OCI-LY7 (cell line): ENCODE data around the gene RNF166. TPM values are rescaled to one million over a fixed set of nuclear protein-coding genes. Genes with fewer than 3 reads are reported as not detected.

ENCODE experiments used
- BruUV-seq: library from RNA; stranded (reverse); fragments of 400-500 nt; replicated peaks from 2 replicates; lab custom pipeline; 2021; lab: Mats Ljungman, UMichigan
- CTCF ChIA-PET: fragments of 300-600 bp; sonication (Branson Sonifier 250); formaldehyde crosslinking; loops from one replicate; lab custom pipeline; 2022; ENCODE audit warnings: antibody characterized with exemption; ENCODE audit not compliant: unreplicated experiment; lab: Charles Lee
- POLR2A ChIA-PET: fragments of 300-600 bp; sonication (Branson Sonifier 250); formaldehyde crosslinking; loops from one replicate; lab custom pipeline; 2022; ENCODE audit warnings: antibody characterized with exemption; lab: Charles Lee
- DNase-seq: peaks from one replicate; pipeline ENCODE4 v3.0.0-alpha.2; 2015; ENCODE audit warnings: low spot score
- H2AFZ ChIP-seq: fragments of 200-600 bp; sonication (generic), shearing (Covaris generic); 2 replicates; pipeline ENCODE4 v1.6.1; 2014; ENCODE audit warnings: mild to moderate bottlenecking, antibody characterized with exemption, low read length, moderate library complexity
- H3K27ac ChIP-seq: fragments of 200-600 bp; sonication (generic); 2 replicates; pipeline ENCODE4 v1.5.1; 2014; ENCODE audit warnings: mixed run types, low read depth, mild to moderate bottlenecking, moderate library complexity, low read length, inconsistent platforms; ENCODE audit not compliant: poor library complexity, severe bottlenecking
- H3K36me3 ChIP-seq: fragments of 200-600 bp; sonication (generic); 2 replicates; pipeline ENCODE4 v1.6.1; 2014; ENCODE audit warnings: mild to moderate bottlenecking, antibody characterized with exemption, low read length, moderate library complexity, mixed read lengths; ENCODE audit not compliant: insufficient read depth
- H3K4me1 ChIP-seq: fragments of 200-600 bp; sonication (generic); 2 replicates; pipeline ENCODE4 v1.5.1; 2014; ENCODE audit warnings: mild to moderate bottlenecking, low read length; ENCODE audit not compliant: insufficient read depth, poor library complexity, severe bottlenecking
- H3K4me2 ChIP-seq: fragments of 200-600 bp; sonication (generic); 2 replicates; pipeline ENCODE4 v1.6.1; 2014; ENCODE audit warnings: mild to moderate bottlenecking, low read length
- H3K4me3 ChIP-seq: fragments of 200-600 bp; sonication (generic); 2 replicates; pipeline ENCODE4 v1.5.1; 2014; ENCODE audit warnings: mild to moderate bottlenecking, low read depth, low read length; ENCODE audit not compliant: poor library complexity, severe bottlenecking
- H3K79me2 ChIP-seq: fragments of 200-600 bp; sonication (generic); 2 replicates; pipeline ENCODE4 v1.6.1; 2016; ENCODE audit warnings: low read depth, mild to moderate bottlenecking, low read length, moderate library complexity, mixed read lengths; ENCODE audit not compliant: insufficient read depth
- H3K9me2 ChIP-seq: fragments of 200-600 bp; sonication (generic); 2 replicates; pipeline ENCODE4 v1.6.1; 2016; ENCODE audit warnings: mild to moderate bottlenecking, low read length, mixed read lengths; ENCODE audit not compliant: insufficient read depth
- H3K9me3 ChIP-seq: fragments of 200-600 bp; sonication (generic); 2 replicates; pipeline ENCODE4 v1.6.1; 2014; ENCODE audit warnings: mild to moderate bottlenecking, mixed run types, low read length, mixed read lengths
- H4K20me1 ChIP-seq: fragments of 200-600 bp; sonication (generic); 2 replicates; pipeline ENCODE4 v1.6.1; 2014; ENCODE audit warnings: mild to moderate bottlenecking, antibody characterized with exemption, low read length, moderate library complexity, mixed read lengths; ENCODE audit not compliant: insufficient read depth
- EZH2phosphoT487 ChIP-seq: fragments of 200-600 bp; sonication (generic); IDR thresholded peaks from 2 replicates; pipeline ENCODE4 v1.6.1; 2018; ENCODE audit warnings: low read depth, borderline replicate concordance, mild to moderate bottlenecking, mixed run types, antibody characterized with exemption, low read length, moderate library complexity, mixed read lengths
- intact Hi-C: fragments of 100-400 bp; cut with micrococcal nuclease; formaldehyde crosslinking; loops from one replicate; pipeline ENCODE4 v1.10.0; 2022; ENCODE audit not compliant: unreplicated experiment
- total RNA-seq, 2 experiments: library from RNA; depleted of rRNA in 1 of 2; stranded (reverse); fragments of >200 nt in 1 of 2; shearing (Covaris generic) in 1 of 2; gene quantifications; 2 replicates each; pipeline ENCODE4 v1.2.3, GENCODE V29; 2014 to 2022
- TF ChIP-seq, protein P1 (sequence below): fragments of 200-600 bp; sonication (generic); conservative IDR thresholded peaks from 2 replicates; pipeline ENCODE4 v1.5.1; 2014; ENCODE audit warnings: mild to moderate bottlenecking, antibody characterized with exemption, low read length, moderate library complexity, mixed read lengths

Gene RNF166
- total RNA-seq, 2 experiments from 2014 or later = 52.4 to 56.2 TPM

DNA sequence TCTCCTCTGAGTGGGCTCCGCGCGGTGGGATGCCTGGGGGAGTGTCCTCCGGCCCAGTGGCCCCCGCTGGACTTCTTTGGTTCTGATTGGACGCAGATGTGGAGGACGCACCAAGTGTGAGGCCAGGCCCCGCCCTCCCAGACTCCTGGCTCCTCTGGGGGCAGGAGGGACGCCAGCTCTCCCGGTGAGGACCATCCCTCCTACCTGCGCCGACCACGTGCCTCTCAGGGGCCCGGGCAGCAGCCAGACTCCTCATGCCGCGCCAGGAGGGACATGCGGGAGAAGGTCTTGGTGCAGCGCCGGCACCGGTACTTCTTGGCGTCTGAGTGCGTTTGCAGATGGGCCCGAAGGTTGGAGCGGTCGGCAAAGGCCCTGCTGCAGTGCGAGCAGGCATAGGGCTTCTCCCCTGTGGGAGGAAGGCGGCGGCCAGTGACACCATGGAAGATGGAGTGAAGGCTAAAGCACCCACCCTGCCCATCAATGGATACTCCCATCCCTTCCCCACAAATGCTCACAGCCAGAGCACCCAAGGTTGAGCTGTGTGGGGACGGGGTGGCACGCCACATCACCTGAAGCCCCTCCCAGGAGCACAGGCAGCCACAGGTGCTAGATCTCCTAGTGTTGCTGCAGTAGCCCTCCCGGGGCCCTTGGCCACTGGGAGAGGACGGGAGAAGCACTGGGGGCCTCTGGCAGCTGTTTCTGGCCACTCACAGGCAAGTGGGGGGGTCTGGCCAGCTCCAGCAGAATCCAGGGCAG lies 27.8 kb downstream of the RNF166 start:
- no peak overlapping the region for H2AFZ ChIP-seq
- no peaks in the 10 kb centered on the region for H3K9me3 ChIP-seq
- H3K79me2 ChIP-seq = no peaks in the 10 kb centered on the region
- H3K4me3 ChIP-seq = no peak overlapping the region
- H3K4me2 ChIP-seq = no peak overlapping the region
- DNase-seq = no peak
- H3K36me3 ChIP-seq = peaks cover 11% of the 10 kb centered on the region; the same call in 1 of the 2 replicates
- TF ChIP-seq, protein P1, sequence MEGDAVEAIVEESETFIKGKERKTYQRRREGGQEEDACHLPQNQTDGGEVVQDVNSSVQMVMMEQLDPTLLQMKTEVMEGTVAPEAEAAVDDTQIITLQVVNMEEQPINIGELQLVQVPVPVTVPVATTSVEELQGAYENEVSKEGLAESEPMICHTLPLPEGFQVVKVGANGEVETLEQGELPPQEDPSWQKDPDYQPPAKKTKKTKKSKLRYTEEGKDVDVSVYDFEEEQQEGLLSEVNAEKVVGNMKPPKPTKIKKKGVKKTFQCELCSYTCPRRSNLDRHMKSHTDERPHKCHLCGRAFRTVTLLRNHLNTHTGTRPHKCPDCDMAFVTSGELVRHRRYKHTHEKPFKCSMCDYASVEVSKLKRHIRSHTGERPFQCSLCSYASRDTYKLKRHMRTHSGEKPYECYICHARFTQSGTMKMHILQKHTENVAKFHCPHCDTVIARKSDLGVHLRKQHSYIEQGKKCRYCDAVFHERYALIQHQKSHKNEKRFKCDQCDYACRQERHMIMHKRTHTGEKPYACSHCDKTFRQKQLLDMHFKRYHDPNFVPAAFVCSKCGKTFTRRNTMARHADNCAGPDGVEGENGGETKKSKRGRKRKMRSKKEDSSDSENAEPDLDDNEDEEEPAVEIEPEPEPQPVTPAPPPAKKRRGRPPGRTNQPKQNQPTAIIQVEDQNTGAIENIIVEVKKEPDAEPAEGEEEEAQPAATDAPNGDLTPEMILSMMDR = no peak
- TF ChIP-seq EZH2phosphoT487 = no peak
- CTCF ChIA-PET = no interaction called here
- BruUV-seq = no TSS peak
- peaks cover 35% of the 10 kb centered on the region for H3K4me1 ChIP-seq
- H3K9me2 ChIP-seq = no peaks in the 10 kb centered on the region
- POLR2A ChIA-PET = no interaction called here
- intact Hi-C loops = no loop called here
- H4K20me1 ChIP-seq = no peaks in the 10 kb centered on the region
- H3K27ac ChIP-seq = no peak overlapping the region

DNA sequence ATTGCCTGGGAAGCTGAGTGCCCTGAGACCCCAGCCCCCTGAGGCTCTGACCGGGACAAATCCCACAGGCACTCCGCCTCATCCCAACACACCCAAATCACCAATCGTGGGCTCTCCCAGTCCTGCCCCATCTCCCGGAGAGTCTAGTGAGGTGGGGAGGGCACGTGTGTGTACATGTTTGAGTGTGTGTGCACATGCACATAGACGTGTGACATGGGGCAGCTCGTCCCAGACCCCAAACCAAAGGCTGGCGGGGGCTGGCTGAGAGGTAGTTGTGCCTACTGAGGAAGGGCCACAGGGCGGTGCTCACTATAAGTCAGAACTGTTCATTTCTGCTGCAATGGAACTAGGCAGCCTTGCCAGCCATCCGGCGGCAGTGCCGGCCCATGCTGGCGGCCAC lies 28.5 kb downstream of the RNF166 start:
- peaks cover 11% of the 10 kb centered on the region; the same call in 1 of the 2 replicates for H3K36me3 ChIP-seq
- H3K9me3 ChIP-seq = no peaks in the 10 kb centered on the region
- H3K4me3 ChIP-seq = no peak overlapping the region
- intact Hi-C loops = no loop called here
- H2AFZ ChIP-seq = no peak overlapping the region
- no peaks in the 10 kb centered on the region for H3K79me2 ChIP-seq
- no peak overlapping the region for H3K27ac ChIP-seq
- TF ChIP-seq EZH2phosphoT487 = no peak
- TF ChIP-seq, protein P1 = no peak
- no peaks in the 10 kb centered on the region for H4K20me1 ChIP-seq
- DNase-seq = no peak
- POLR2A ChIA-PET = no interaction called here
- no TSS peak for BruUV-seq
- CTCF ChIA-PET = no interaction called here
- no peaks in the 10 kb centered on the region for H3K9me2 ChIP-seq
- no peak overlapping the region for H3K4me2 ChIP-seq
- peaks cover 35% of the 10 kb centered on the region for H3K4me1 ChIP-seq

DNA sequence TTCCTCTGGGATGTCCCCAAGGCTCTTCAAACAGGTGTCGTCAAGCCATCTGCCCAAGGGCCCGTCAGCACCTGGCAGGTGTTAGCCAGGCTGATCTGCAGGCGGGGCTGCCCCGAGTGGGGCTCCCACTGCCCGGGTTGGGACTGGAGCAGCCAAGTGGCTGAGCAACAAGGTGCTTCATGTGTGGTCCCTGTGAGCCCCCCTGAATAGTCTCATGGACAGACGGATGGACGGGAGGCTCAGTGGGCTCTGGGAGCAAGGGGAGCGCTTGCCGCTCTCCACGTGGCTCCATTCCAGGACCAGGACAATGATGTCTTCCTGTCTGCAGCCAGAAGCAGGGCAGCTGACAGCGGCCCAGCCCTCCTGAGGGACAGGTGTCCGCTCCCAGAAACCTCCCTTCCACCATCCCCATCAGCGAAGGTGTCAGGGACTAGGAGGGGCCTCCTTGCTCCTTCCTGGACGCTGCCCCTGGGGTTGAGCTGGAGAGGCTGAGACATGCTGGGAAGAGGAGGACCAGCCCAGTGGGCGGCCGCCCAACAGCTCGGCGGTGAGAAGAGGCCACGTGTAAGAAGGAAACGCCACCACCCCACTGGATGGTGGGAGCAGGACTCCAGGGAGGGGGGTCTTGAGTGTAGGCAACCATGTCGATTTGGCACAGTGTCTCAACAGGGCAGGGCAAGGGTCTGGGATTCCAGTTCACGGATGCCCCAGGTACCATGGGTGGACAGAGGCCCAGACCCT lies 29.5 kb downstream of the RNF166 start:
- intact Hi-C loops = no loop called here
- Histone ChIP-seq H2AFZ (no peak overlapping the region), H3K36me3 (peaks cover 11% of the 10 kb centered on the region; the same call in 1 of the 2 replicates), H3K27ac (no peak overlapping the region), H3K79me2 (no peaks in the 10 kb centered on the region), H3K9me2 (no peaks in the 10 kb centered on the region), H3K4me1 (peaks cover 26% of the 10 kb centered on the region), H4K20me1 (no peaks in the 10 kb centered on the region), H3K4me3 (no peak overlapping the region), H3K9me3 (no peaks in the 10 kb centered on the region), H3K4me2 (no peak overlapping the region)
- TF ChIP-seq, protein P1 = no peak
- no peak for TF ChIP-seq EZH2phosphoT487
- ChIA-PET POLR2A (no interaction called here), CTCF (no interaction called here)
- no peak for DNase-seq
- no TSS peak for BruUV-seq
